T-helper 2 cell treated with Interferon-gamma antibody and Interleukin-4, amounts not matched to agents 5 μg/mL and 100 μg/mL, for 36 hours (primary cell): ENCODE results near the gene MAGI1.

Source experiments
- DNase-seq: peaks from one replicate; pipeline ENCODE4 v3.0.0; 2021; ENCODE audit warnings: low spot score
- H3K27ac Mint-ChIP-seq: one replicate; pipeline ENCODE4 v1.8.0; 2021; ENCODE audit warnings: mild to moderate bottlenecking, mixed read lengths
- H3K27me3 Mint-ChIP-seq: one replicate; pipeline ENCODE4 v1.8.0; 2021; ENCODE audit warnings: low read depth, mixed read lengths
- H3K36me3 Mint-ChIP-seq: one replicate; pipeline ENCODE4 v1.8.0; 2021; ENCODE audit warnings: low read depth, mixed read lengths
- H3K4me1 Mint-ChIP-seq: one replicate; pipeline ENCODE4 v1.8.0; 2021; ENCODE audit warnings: low read depth, mixed read lengths
- H3K4me3 Mint-ChIP-seq: one replicate; pipeline ENCODE4 v1.8.0; 2022; ENCODE audit warnings: mild to moderate bottlenecking, moderate library complexity, mixed read lengths
- H3K9me3 Mint-ChIP-seq: one replicate; pipeline ENCODE4 v1.8.0; 2021; ENCODE audit warnings: mixed read lengths

Gene MAGI1

DNA sequence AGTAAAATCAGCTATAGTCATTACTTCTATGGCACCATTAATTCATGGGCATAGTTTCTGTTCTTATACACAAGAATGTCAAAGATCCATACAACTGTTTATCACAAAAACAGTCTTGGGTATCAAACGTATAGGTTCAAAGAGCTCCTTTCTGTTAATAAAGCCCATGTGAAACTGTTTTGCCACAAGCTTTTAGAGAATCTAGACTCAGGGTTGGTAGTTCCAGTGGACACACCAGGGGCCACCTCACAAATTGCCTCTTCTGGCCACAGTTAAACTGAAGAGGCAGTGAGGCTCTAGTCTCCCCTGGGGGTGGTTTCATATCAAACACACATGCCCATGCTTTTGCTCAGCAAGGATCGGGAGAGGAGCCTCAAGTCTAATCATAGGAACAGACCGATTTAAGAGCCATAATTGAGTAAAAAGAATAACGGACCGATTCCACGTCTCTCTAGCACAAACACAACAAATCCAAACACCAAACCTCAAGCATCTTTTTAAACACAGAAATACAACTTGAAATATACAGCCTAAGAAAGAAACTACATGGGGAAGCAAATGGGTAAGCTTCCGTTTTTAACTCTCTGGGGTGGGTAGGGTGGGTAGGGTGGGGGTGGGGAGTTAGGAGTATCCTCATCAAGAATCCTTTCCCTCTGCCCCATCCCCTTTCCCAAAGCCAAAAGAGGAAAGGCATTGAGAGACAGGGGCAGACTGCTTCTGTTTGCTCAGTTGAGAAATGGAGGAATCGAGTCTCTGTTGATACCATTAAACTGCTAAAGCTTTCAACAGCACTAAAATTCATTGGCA, 443.3 kb downstream of the MAGI1 start:
- H3K27me3 Mint-ChIP-seq, result peaks cover 6% of the 10 kb centered on the region

DNA sequence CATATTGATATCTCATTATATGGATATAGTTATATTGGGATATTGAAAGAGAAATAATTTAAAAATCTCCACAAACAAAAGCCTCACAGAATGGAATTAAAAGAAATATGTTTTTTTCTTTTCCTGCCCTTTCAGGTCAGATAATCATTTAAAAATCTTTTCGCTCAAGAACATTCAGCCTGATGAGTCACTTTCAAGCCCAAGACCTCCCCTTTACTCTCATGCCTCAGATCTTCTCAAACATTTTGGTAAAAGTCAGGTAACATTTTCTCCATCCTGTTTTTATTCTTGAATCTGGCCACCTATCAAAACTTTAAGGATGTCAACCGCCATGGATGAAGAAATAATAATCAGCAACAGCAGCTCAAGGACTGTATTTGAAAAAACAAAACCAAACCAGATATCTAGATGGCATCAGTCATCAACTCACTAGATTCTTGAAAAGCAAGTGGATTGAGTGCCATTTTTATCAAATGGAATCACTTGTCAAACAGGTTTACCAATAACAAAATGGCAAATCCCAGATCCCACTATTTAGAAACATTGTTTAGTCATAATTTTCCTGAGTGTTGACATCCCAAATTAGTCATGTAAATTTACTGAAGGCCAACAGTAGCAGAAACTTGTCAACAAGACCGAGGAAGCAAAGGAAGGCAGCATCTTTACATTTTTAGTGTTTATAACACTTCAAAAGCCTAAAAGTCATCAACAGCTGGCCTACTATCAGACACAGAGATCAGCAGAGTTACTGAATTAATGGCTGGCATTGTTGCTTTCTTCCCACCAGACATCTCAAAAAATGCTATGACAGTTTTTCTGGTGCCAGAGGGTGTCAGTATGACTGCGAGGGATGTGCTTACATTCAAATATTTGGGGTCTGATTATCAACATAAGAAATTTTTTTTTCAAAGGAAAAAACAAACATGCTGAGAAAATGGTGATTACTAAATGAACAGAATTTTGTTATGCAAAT, 444.7 kb downstream of the MAGI1 start:
- H3K27me3 Mint-ChIP-seq, result peaks cover 6% of the 10 kb centered on the region
- no peak for DNase-seq
- no peak overlapping the region for H3K27ac Mint-ChIP-seq
- no peaks in the 10 kb centered on the region for H3K36me3 Mint-ChIP-seq
- no peaks in the 10 kb centered on the region for H3K4me1 Mint-ChIP-seq
- H3K4me3 Mint-ChIP-seq, result no peak overlapping the region
- no peaks in the 10 kb centered on the region for H3K9me3 Mint-ChIP-seq

More for the DNA sequence above, 443.3 kb downstream of the MAGI1 start:
- Mint-ChIP-seq H3K4me3 (no peak overlapping the region), H3K4me1 (no peaks in the 10 kb centered on the region), H3K27ac (no peak overlapping the region), H3K36me3 (no peaks in the 10 kb centered on the region), H3K9me3 (no peaks in the 10 kb centered on the region)
- no peak for DNase-seq

DNA sequence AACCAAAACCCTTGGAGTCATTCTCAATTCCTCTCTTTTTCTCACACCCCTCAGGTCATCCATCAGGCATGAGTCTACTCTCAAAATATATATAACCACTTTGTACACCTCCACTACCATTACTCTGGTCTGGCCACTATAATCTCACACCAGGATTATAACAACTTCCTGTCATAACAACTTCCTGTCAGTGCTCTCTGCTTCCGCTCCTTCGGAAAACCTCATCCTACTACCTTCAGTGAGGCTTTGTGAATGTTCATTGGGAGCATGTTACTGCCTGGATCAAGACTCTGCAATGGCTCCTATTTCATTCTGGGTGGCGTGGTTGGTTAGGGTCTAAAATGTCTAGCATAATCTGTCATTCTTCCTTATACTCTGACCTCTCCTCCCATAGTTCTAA, 447.4 kb downstream of the MAGI1 start:
- Mint-ChIP-seq H3K36me3 (no peaks in the 10 kb centered on the region), H3K9me3 (no peaks in the 10 kb centered on the region), H3K27ac (no peak overlapping the region)

DNA sequence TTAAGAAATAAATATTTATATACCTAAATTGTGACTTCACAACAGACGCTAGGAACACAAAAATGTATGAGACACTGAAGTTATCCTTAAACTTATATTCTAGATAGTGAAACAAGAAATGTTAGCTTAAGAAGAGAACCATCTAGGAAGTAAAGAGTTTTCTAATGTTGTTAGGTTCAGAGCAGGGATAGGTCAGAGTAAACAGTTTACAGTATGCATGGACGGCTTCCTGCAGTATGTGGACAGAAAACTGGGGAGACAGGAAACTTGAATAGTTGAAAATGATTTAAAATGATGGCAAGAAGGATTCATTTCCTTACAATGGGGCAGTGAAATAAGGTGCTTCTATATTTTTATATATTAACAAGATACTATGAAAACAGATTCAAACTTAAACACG, 449.8 kb downstream of the MAGI1 start:
- no peaks in the 10 kb centered on the region for H3K4me1 Mint-ChIP-seq
- H3K9me3 Mint-ChIP-seq, result no peaks in the 10 kb centered on the region
- H3K27me3 Mint-ChIP-seq, result no peaks in the 10 kb centered on the region
- no peaks in the 10 kb centered on the region for H3K36me3 Mint-ChIP-seq
- no peak overlapping the region for H3K27ac Mint-ChIP-seq
- no peak overlapping the region for H3K4me3 Mint-ChIP-seq
- no peak for DNase-seq

More for the DNA sequence above, 447.4 kb downstream of the MAGI1 start:
- H3K27me3 Mint-ChIP-seq, result peaks cover under 1% of the 10 kb centered on the region
- H3K4me3 Mint-ChIP-seq, result no peak overlapping the region
- no peaks in the 10 kb centered on the region for H3K4me1 Mint-ChIP-seq
- DNase-seq, result no peak

DNA sequence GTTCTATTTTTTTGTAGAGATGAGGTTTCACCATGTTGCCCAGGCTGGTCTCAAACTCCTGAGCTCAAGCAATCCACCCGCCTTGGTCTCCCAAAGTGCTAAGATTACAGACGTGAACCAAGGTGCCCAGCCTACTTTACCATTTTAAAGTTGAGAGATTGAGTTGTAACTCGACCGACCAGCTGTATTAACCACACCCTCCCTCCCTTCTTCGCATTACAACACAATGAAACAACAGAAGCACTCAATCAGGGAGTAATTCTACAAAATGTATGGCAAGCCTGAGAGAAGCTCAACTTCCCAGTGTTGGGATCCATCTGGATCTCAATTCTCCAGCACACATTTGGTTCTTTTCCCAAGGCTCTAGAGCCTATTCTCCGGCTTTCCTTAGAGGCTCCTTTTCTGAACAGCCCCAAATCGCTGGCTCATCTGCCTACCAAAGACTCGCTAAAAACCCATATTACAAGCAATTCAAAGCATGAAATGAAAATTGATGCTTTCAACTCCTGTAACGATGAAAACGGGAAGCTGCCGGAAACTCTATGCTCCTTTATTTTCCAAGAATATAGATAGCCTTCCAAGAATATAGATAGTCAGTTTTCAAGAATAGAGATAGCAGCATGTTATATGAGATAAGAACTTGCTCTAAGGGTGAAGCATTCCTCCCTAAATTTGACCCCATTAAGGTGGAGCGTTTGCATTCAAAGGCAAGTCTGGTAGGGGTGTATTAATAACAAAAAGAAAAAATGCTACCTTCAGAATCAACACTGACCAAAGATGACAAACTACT, 450.9 kb downstream of the MAGI1 start:
- Mint-ChIP-seq H3K9me3 (no peaks in the 10 kb centered on the region), H3K36me3 (no peaks in the 10 kb centered on the region), H3K4me3 (no peak overlapping the region), H3K27ac (no peak overlapping the region), H3K27me3 (no peaks in the 10 kb centered on the region), H3K4me1 (no peaks in the 10 kb centered on the region)
- no peak for DNase-seq

DNA sequence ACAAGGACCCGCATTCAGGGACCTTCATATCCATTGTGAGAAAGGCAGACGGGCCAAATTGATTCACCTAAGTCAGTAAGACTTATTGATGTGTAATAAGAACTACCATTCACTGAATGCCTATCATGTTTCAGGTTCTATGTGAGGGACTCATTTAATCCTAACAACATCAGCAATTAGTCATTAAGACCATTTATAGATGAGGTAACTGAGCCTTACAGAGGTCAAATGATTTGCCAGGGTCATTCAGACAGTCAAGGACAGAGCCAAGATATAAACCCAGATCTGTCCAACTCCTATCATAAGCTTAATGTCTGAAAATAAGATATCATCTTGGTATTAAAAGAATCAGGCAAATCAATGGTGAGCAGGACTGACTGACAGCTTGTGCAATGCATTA, 453.8 kb downstream of the MAGI1 start:
- DNase-seq, result no peak
- Mint-ChIP-seq H3K4me1 (no peaks in the 10 kb centered on the region), H3K36me3 (no peaks in the 10 kb centered on the region), H3K27me3 (no peaks in the 10 kb centered on the region), H3K27ac (no peak overlapping the region), H3K9me3 (no peaks in the 10 kb centered on the region), H3K4me3 (no peak overlapping the region)

DNA sequence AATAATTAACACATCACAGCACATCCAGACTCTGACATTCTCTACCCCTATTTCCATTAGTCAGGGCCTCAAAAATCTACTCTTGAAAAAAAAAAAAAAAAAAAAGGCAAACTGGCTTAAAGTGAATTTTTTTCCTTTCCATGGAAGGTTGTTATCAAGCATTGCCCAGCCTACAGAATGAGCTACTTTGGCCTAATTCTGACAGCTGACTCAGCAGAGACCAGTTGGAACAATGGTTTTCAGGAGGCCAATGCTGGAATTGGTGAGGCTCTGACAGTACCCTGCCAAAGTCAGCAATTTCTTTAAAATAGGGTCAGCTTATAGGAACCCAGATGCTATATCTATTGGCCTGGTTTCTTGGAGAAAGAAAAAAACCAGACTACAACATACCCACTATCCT, 454.7 kb downstream of the MAGI1 start:
- no peaks in the 10 kb centered on the region for H3K27me3 Mint-ChIP-seq
- H3K27ac Mint-ChIP-seq, result no peak overlapping the region
- no peak for DNase-seq
- H3K4me1 Mint-ChIP-seq, result no peaks in the 10 kb centered on the region
- no peaks in the 10 kb centered on the region for H3K36me3 Mint-ChIP-seq
- no peak overlapping the region for H3K4me3 Mint-ChIP-seq
- no peaks in the 10 kb centered on the region for H3K9me3 Mint-ChIP-seq

- Mint-ChIP-seq H3K27ac (no peak overlapping the region), H3K4me3 (no peak overlapping the region), H3K9me3 (no peaks in the 10 kb centered on the region), H3K4me1 (no peaks in the 10 kb centered on the region), H3K36me3 (no peaks in the 10 kb centered on the region), H3K27me3 (no peaks in the 10 kb centered on the region)
- no peak for DNase-seq
These were observed 455.5 kb downstream of the MAGI1 start for GRCh38 chr3:65583188-65583587.

GRCh38 chr3:65582012-65582717, 456.6 kb downstream of the MAGI1 start:
- Mint-ChIP-seq H3K9me3 (no peaks in the 10 kb centered on the region), H3K27me3 (no peaks in the 10 kb centered on the region), H3K4me1 (no peaks in the 10 kb centered on the region), H3K4me3 (no peak overlapping the region), H3K36me3 (no peaks in the 10 kb centered on the region), H3K27ac (no peak overlapping the region)
- no peak for DNase-seq

GRCh38 chr3:65581313-65581712, 457.4 kb downstream of the MAGI1 start:
- DNase-seq, result no peak
- H3K36me3 Mint-ChIP-seq, result no peaks in the 10 kb centered on the region
- no peaks in the 10 kb centered on the region for H3K27me3 Mint-ChIP-seq
- H3K9me3 Mint-ChIP-seq, result no peaks in the 10 kb centered on the region
- no peak overlapping the region for H3K27ac Mint-ChIP-seq
- H3K4me1 Mint-ChIP-seq, result no peaks in the 10 kb centered on the region
- no peak overlapping the region for H3K4me3 Mint-ChIP-seq

GRCh38 chr3:65578861-65579260, 459.9 kb downstream of the MAGI1 start:
- no peaks in the 10 kb centered on the region for H3K36me3 Mint-ChIP-seq
- no peak for DNase-seq
- no peaks in the 10 kb centered on the region for H3K27me3 Mint-ChIP-seq
- H3K9me3 Mint-ChIP-seq, result no peaks in the 10 kb centered on the region
- no peak overlapping the region for H3K27ac Mint-ChIP-seq
- no peaks in the 10 kb centered on the region for H3K4me1 Mint-ChIP-seq
- H3K4me3 Mint-ChIP-seq, result no peak overlapping the region

DNA sequence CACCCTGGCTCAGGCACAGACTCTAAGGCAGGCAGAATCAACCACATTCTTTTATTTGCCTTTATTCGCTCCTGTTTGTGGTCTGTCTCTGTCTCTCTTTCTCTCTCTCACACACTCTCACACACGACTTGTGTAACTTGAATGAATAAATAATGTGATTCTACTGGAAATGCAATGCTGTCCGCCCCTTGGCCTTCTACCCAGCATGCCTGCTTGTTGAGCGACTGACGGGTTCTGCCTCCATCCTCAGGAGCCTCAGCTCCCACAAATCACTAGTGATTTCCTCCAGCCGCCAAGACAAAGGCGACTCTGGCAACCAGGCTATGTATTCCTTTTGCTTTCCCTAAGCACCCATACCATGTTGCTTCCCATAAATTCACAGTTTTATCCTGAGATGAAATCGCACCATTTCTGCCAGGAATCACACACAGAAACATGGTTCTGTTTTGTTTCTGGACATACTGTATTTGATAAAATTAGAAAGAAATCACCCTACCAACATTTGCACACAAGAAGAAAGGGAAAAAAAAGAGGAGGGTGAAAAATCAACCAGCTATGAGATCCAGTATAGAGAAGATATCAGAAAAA, 460.8 kb downstream of the MAGI1 start:
- Mint-ChIP-seq H3K36me3 (no peaks in the 10 kb centered on the region), H3K27ac (no peak overlapping the region), H3K27me3 (no peaks in the 10 kb centered on the region), H3K4me1 (no peaks in the 10 kb centered on the region), H3K9me3 (no peaks in the 10 kb centered on the region), H3K4me3 (no peak overlapping the region)
- DNase-seq, result no peak

- no peak overlapping the region for H3K27ac Mint-ChIP-seq
- H3K36me3 Mint-ChIP-seq, result no peaks in the 10 kb centered on the region
- H3K4me3 Mint-ChIP-seq, result no peak overlapping the region
- no peak for DNase-seq
- H3K9me3 Mint-ChIP-seq, result no peaks in the 10 kb centered on the region
- H3K27me3 Mint-ChIP-seq, result no peaks in the 10 kb centered on the region
- no peaks in the 10 kb centered on the region for H3K4me1 Mint-ChIP-seq
These were observed 461.8 kb downstream of the MAGI1 start for GRCh38 chr3:65576966-65577365.
